Globus pallidus (tissue), 1 donor: ENCODE results near the gene APC.

Experiments
- DNase-seq: peaks from one replicate; pipeline ENCODE4 v3.0.0-alpha.2; 2015; ENCODE audit warnings: low spot score

The APC gene

GRCh38 chr5:112737463-112738190 lies at the start of gene APC:
APC (plus strand) TSS chr5:112737885; CDS start chr5:112754891, 17,006 bp downstream.
- DNase-seq = peak; percentile 96

GRCh38 chr5:112689155-112689909 lies 48.4 kb upstream of the APC start:
- DNase-seq = no peak

GRCh38 chr5:112690605-112691338 lies 46.9 kb upstream of the APC start:
- DNase-seq = no peak

DNA sequence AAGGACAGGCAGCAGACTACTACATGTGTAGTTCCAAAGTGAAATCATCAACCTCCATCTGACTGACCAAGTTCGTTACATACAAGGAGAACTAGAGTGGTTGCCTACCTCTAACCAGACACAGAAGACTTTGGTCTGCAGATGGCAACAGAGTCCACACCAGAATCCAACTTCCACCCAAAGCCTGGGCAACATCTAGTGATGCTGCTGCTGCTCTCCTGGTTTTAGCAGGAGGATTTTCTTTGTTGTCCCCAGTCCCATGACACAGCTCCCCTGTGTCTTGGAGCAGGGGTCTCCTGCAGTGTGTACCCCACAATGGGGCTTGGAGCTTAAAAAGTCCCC lies 46.4 kb upstream of the APC start:
- no peak for DNase-seq

DNA sequence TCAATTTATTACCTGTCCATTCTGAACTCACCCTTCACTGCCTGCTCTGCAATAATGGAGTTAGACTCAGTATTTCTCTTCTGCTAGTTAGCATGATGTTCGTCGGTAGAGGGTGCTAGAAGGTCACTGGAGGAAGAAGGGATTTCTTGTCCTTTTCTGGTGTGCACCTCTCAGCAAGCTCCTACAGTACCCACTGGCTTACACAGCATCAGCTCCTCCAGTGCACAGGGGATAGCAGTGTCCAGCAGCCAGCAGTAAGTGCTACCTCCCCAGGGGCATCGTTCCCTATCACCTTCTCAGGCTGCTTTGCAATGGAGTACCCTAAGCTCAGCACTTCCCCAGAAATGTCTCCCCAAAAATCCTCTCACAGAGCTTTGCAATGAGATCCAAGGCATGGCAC lies 45.9 kb upstream of the APC start:
- no peak for DNase-seq

DNA sequence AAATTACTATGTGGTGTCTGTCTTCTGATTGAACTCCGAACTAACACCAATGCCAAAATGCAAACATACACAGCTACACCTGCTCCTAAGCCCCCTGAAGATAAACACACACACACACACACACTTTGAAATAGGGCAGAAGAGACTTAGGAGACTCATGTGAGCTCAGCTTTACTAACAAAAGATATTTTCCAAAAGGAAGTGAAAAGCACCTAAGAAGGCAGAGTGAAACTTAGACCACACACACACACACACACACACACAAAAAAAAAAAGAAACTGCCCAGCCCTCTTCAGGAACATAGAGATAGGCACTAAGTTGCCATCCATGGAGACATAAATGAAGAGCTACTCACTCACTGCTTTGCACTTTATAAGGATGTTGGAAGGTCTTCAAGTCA lies 45.2 kb upstream of the APC start:
- no peak for DNase-seq

GRCh38 chr5:112693301-112693700 lies 44.4 kb upstream of the APC start:
- no peak for DNase-seq

- no peak for DNase-seq
These were observed 42.6 kb upstream of the APC start for GRCh38 chr5:112694853-112695709.

GRCh38 chr5:112696786-112697185 lies 40.9 kb upstream of the APC start:
- no peak for DNase-seq

- DNase-seq = no peak
These were observed 40.4 kb upstream of the APC start for GRCh38 chr5:112697322-112697721.

- no peak for DNase-seq
These were observed 39.9 kb upstream of the APC start for GRCh38 chr5:112697833-112698232.

GRCh38 chr5:112703866-112704820 lies 33.5 kb upstream of the APC start:
- DNase-seq = no peak

- DNase-seq = peak; percentile 14
These were observed 31.2 kb upstream of the APC start for GRCh38 chr5:112706446-112707016.

- DNase-seq = peak; percentile 99
These were observed 30.2 kb upstream of the APC start for GRCh38 chr5:112707187-112708102.

- DNase-seq = peak; percentile 20
These were observed 29.5 kb upstream of the APC start for GRCh38 chr5:112708103-112708622.

DNA sequence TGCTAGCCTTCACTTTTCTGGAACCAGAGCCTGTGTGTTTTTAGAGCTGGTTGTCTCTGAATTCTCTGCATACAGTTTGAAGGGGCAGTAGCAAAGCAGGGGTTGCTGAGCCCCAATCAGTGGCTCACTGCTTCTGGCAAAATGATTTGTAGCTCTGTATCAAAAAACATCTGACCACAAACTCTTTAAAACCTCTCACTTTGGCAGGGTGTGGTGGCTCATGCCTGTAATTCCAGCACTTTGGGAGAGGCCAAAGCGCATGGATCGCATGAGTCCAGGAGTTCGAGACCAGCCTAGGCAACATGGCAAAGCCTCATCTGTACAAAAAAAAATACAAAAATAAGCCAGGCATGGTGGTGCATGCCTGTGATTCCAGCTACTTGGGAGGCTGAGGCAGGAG lies 28.3 kb upstream of the APC start:
- DNase-seq = no peak

DNA sequence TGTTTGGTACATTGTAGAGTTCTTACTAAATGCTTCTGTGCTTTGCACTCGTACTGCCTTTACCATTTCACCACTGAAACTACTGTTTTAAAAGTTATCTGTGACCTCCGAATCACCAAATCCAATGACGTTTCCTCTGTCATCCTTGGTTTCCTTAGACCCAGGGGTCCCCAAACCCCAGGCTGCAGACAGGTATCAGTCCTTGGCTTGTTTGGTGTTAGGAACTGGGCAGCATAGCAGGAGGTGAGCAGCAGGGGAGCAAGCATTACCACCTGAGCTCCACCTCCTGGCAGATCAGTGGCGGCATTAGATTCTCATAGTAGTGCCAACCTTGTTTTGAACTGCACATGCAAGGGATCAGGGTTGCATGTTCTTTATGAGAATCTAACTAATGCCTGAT lies 26.8 kb upstream of the APC start:
- no peak for DNase-seq

DNA sequence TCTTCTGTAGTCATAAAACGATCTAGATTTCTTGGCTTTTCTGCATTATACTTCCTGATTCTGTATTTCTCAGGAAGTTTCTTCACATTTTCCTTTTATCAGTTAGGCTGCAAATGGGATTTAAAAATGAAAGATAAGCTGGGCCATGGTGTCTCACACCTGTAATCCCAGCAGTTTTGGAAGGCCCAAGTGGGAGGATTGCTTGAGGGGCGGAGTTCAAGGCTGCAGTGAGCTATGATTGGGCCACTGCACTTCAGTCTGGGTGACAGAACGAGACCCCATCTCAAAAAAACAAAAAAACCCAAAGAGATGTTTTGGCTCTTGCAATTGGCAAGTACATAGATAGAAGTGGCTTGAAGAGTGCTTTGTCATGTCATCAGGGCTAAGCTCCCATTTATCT lies 26.2 kb upstream of the APC start:
- no peak for DNase-seq

DNA sequence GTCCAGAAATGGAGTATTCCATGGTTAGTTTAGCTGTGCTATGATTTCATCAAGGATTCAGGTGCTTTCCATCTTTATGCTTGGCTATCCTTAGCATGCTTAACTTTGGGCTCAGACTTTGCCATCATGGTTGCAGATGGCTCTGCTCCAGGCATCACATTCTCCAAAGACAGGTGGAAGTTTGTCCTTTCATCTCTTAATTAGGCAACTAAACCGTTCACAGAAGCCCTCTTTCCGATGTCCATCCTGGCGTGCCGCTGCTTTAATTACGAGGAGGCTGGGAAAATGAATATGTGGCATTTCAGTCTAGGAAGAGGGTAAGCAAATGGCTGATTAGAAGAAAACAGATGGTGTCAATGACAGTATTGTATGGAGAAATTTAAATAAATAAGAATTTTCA lies 24.5 kb upstream of the APC start:
- no peak for DNase-seq
